WI38 (cell line): ENCODE results near the gene LMO1.

Experiments used
- H3K4me3 ChIP-seq: 2 replicates; pipeline ENCODE4 v1.5.1; 2011; ENCODE audit warnings: low read depth, mild to moderate bottlenecking, control low read depth, low read length
- TF ChIP-seq, protein P1 (sequence below): IDR thresholded peaks from 2 replicates; pipeline ENCODE4 v1.5.1; 2012; ENCODE audit warnings: low read depth, mild to moderate bottlenecking, control low read depth, low read length

Gene LMO1

DNA sequence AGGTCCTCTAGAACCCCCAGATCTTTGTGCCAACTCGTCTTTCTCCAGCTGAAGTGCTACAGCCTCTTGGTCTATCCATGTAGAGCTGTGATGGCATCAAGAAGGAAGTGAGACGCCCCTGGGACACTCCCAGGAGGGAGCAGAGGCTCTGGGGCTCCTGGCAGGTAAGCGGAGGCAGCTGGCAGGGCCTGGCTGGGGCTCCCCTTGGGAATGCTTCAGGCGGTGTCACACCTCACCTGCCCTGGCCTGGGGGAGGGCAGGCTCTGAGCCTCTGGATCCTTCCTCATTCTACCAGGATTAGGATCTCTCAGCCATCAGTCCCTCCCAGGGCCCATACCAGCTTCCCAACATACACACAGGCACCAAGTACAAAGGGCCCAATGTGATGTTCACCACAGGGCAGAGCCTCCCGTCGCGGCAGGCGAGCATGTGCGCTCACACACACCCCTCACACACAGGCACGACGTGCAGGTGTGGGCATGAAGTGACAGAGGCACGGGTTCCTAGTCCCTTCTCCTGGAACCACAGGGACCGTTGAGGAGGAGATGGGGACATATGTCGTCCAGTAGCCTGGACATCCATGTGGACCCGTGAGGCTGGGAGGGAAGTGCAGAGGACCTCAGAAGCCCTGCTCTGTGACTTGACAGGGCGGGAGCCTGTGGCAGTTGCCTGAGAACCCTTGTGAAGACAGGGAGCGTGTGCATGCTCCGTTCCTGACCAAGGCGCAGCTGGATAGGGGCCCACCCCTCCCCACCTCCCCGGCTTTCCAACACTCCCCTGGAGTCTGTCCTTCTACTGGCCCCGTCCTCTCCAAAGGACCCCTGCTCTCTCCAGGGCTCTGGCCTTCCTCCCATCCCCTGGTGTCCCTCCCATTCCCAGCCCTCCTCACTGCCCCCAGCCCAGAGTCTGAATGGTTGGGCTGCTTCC lies 32.5 kb downstream of the LMO1 start:
- TF ChIP-seq, protein P1, sequence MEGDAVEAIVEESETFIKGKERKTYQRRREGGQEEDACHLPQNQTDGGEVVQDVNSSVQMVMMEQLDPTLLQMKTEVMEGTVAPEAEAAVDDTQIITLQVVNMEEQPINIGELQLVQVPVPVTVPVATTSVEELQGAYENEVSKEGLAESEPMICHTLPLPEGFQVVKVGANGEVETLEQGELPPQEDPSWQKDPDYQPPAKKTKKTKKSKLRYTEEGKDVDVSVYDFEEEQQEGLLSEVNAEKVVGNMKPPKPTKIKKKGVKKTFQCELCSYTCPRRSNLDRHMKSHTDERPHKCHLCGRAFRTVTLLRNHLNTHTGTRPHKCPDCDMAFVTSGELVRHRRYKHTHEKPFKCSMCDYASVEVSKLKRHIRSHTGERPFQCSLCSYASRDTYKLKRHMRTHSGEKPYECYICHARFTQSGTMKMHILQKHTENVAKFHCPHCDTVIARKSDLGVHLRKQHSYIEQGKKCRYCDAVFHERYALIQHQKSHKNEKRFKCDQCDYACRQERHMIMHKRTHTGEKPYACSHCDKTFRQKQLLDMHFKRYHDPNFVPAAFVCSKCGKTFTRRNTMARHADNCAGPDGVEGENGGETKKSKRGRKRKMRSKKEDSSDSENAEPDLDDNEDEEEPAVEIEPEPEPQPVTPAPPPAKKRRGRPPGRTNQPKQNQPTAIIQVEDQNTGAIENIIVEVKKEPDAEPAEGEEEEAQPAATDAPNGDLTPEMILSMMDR = no peak
- no peak overlapping the region for H3K4me3 ChIP-seq

DNA sequence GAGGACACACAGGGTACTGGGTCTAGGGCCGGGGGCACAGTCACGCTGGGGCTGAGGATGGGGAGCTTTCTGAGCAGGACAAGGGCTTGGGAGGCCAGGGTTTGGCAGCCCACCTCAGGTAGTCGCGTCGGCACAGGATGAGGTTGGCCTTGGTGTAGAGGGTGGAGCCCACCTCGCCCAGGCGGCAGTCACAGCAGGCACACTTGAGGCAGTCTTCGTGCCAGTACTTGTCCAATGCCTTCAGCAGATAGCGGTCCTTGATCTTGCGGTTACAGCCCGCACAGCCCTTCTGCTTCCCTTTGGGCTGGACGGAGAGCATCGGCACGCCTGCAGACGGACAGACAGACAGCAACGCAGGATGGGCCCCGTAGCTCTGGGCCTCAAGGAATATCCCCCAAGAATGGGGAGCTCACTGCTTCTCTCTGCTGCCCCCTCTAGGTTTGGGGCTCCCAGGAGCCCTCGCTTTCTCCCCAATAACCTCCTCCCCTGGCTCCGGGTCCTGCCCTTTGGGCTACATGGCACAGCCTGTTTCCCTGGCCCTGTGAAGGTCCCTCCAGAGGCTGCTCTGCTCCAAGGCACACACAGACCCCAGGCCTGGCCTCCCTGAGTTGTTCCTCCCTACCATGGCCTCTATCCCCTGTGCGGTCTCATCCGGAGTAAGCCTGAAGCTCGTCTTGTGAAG lies 33.4 kb downstream of the LMO1 start:
- TF ChIP-seq, protein P1 = no peak
- H3K4me3 ChIP-seq = no peak overlapping the region

DNA sequence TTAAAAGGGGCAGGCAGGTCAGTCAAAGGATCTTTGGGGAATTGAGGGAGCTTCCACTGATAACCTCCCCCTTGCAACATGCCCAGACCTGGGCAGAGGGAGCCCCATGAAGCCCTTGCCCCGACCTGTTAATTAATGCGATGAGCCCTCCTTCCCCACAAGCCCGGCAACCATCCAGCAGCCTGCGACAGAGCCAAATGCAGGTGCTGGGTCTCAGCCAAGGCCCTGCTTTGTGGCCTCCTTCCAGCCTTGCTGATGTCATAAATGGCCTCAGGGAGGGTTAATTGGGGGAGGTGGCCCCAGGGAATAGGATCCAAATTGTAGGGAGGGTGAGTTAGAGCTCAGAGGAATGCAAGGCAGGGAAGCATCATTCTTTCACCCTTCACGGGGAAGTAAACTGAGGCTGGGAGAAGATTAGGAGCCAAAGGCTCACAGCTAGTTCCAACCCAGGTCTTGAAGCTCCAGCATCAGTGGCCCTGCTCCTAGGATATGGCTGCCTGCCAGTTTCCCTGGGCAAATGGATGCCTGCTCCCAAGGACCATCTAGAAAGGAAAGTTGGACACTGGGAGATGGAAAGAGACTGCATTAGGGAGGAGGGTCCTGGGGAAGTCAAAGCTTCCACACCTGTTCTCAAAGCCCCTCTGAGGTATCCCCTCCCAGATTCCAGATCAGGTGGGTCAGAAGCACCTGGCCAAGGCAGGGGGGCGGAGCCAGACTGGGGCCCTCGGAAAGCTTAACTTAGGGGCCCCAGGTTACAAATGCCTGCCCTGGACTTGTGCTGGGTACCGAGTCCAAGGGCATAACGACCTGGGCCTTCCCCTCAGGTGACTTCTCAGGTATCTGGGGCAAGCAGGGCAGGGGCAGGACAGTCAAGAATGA lies 34.1 kb downstream of the LMO1 start:
- TF ChIP-seq, protein P1 = no peak
- no peak overlapping the region for H3K4me3 ChIP-seq

DNA sequence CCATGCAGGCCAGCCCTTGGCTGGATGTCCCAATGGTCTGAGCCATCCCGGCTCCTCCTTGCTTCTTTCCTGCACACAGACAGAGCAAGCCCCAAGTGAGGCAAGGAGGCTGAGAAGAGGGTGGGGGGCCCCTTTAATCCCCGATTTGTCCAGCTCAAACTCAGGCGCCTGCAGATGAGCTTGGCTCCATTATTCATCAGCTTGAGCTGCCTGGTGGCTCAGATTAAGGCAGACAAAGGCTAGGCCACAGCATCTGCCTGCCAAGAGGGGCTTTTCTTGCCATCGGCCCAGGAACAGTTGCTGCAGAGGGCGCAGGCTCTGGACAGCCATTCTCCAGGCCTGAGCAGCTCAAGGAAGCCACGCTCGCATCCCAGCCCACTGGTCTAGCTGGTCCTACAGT lies 35.4 kb downstream of the LMO1 start:
- TF ChIP-seq, protein P1 = no peak
- no peak overlapping the region for H3K4me3 ChIP-seq

DNA sequence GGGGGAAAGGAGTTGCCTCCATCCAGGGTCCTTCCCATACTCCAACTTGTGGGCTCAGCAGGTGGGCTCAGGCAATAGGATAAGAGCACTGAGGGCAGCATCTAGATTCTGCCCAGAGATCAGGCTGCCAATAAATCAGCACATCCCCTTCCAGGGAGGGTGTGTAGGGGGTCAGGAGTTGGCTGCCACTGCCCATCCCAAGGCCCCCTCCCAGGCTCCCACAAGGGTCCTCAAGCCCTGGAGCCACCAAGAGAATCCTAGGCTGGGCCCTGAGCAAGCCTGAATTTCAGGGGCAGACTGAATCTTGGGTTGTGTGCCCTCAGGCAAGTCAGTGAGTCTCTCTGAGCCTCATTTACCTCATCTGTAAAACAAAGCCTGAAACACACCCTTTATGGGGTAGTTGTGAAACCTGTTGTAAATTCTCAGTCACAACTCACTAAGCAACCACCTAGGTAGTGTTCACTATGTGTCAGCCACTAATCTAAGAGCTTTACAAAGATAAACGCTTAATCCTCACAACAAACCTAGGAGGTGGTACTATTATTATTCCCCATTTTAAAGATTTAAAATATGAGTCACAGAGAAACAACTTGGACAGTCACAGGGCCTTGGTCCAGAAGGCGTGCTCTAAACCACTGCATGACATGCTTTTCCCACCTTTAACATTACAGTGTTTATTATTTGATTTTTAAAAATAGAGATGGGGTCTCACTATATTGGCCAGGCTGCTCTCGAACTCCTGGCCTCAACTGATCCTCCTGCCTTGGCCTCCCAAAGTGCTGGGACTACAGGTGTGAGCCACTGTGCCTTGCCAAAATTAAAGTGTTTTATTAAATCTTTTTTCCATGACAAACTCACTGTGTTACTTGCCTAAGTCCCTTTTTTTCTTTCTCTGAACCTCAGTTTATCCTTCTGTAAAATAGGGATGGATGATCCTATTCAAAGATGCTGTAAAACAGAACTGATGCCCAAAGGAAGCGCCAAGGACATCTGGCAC lies 36.2 kb downstream of the LMO1 start:
- TF ChIP-seq, protein P1 = no peak
- H3K4me3 ChIP-seq = no peak overlapping the region

DNA sequence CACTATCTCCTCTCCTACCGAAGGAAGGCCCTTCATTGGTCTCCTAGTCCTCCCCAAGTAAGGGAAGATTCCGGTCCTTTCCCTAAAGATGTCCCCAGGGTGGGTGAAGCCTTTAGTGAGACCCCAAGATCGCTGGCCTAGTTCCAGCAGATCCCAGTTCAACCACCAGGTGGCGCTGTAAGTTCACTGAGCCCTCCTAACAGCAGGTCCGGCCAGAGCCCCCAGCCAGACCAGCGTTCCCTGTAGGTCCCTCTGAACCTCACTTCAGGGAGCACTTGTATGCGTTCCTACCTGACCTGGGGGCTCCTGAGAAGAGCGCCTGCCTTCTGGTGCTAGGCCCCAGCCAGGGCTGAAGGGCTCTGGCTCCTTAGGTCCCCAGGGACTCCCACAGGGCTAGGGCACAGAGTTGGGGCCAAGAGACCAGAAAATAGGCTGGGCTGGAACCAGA lies 38.1 kb downstream of the LMO1 start:
- TF ChIP-seq, protein P1 = peak; percentile 86
- no peak overlapping the region for H3K4me3 ChIP-seq
